ENCODE data around the gene EHMT1. TPM values are rescaled to one million over a fixed set of nuclear protein-coding genes. Genes with fewer than 3 reads are reported as not detected.

EHMT1 gene
- total RNA-seq, 1 donor from 2014 or later = 163 TPM

- Mint-ChIP-seq H3K36me3 (ENCODE audit: low read depth) (peaks cover 63% of the 10 kb centered on the region), H3K4me3 (no peak overlapping the region), H3K9me3 (peaks cover 8% of the 10 kb centered on the region), H3K4me1 (peaks cover 22% of the 10 kb centered on the region), H3K27ac (ENCODE audit: unreplicated experiment) (no peak overlapping the region), H3K27me3 (ENCODE audit: low read depth) (no peaks in the 10 kb centered on the region)
- no peak for TF ChIP-seq CTCF (conservative IDR thresholded peaks at IDR 0.05)
- DNase-seq (ENCODE audit: low read depth, low spot score) = no peak
These were observed 138.8 kb downstream of the EHMT1 start for GRCh38 chr9:137757613-137758029.

- TF ChIP-seq CTCF (conservative IDR thresholded peaks at IDR 0.05) = no peak
- Mint-ChIP-seq H3K9me3 (peaks cover 8% of the 10 kb centered on the region), H3K27ac (ENCODE audit: unreplicated experiment) (no peak overlapping the region), H3K36me3 (ENCODE audit: low read depth) (peaks cover 59% of the 10 kb centered on the region), H3K4me1 (peaks cover 26% of the 10 kb centered on the region), H3K27me3 (ENCODE audit: low read depth) (no peaks in the 10 kb centered on the region), H3K4me3 (no peak overlapping the region)
- no peak for DNase-seq (ENCODE audit: low read depth, low spot score)
These were observed 139.3 kb downstream of the EHMT1 start for GRCh38 chr9:137758067-137758466.

GRCh38 chr9:137759117-137759516 is 140.3 kb downstream of the EHMT1 start:
- no peak for DNase-seq (ENCODE audit: low read depth, low spot score)
- Mint-ChIP-seq H3K9me3 (peaks cover 8% of the 10 kb centered on the region), H3K4me1 (peaks cover 35% of the 10 kb centered on the region), H3K27me3 (ENCODE audit: low read depth) (no peaks in the 10 kb centered on the region), H3K27ac (ENCODE audit: unreplicated experiment) (no peak overlapping the region), H3K36me3 (ENCODE audit: low read depth) (peaks cover 54% of the 10 kb centered on the region), H3K4me3 (no peak overlapping the region)
- no peak for TF ChIP-seq CTCF (conservative IDR thresholded peaks at IDR 0.05)

GRCh38 chr9:137759649-137760321 is 141.0 kb downstream of the EHMT1 start:
- Mint-ChIP-seq H3K4me1 (peaks cover 41% of the 10 kb centered on the region), H3K4me3 (no peak overlapping the region), H3K36me3 (ENCODE audit: low read depth) (peaks cover 49% of the 10 kb centered on the region), H3K27me3 (ENCODE audit: low read depth) (no peaks in the 10 kb centered on the region), H3K9me3 (peaks cover 8% of the 10 kb centered on the region), H3K27ac (ENCODE audit: unreplicated experiment) (peak overlapping the region; percentile 81)
- peak; percentile 53 for DNase-seq (ENCODE audit: low read depth, low spot score)
- no peak for TF ChIP-seq CTCF (conservative IDR thresholded peaks at IDR 0.05)

- H3K27me3 Mint-ChIP-seq (ENCODE audit: low read depth) = no peaks in the 10 kb centered on the region
- peaks cover 48% of the 10 kb centered on the region for H3K4me1 Mint-ChIP-seq
- peaks cover 4% of the 10 kb centered on the region for H3K9me3 Mint-ChIP-seq
- DNase-seq (ENCODE audit: low read depth, low spot score) = no peak
- no peak overlapping the region for H3K27ac Mint-ChIP-seq (ENCODE audit: unreplicated experiment)
- no peak for TF ChIP-seq CTCF (conservative IDR thresholded peaks at IDR 0.05)
- peaks cover 43% of the 10 kb centered on the region for H3K36me3 Mint-ChIP-seq (ENCODE audit: low read depth)
- H3K4me3 Mint-ChIP-seq = no peak overlapping the region
These were observed 141.6 kb downstream of the EHMT1 start for GRCh38 chr9:137760426-137760825.

All from neural crest cell (in vitro differentiated cells).